Stimulated activated naive CD4-positive, alpha-beta T cell treated with Interleukin-2 at 50 U/mL for 16 hours (primary cell): ENCODE results near the gene RFTN1.

ENCODE experiments used
- DNase-seq: peaks from one replicate; lab custom pipeline; 2025; lab: John Stamatoyannopoulos, UW

Gene RFTN1

GRCh38 chr3:16466822-16467221 is 46.7 kb downstream of the RFTN1 start:
- DNase-seq: no peak

- no peak for DNase-seq
Measured at GRCh38 chr3:16464511-16465148, 48.9 kb downstream of the RFTN1 start.

- no peak for DNase-seq
Measured at GRCh38 chr3:16463914-16464313, 49.6 kb downstream of the RFTN1 start.

- DNase-seq: no peak
Measured at GRCh38 chr3:16463119-16463518, 50.4 kb downstream of the RFTN1 start.

GRCh38 chr3:16462679-16463078 is 50.8 kb downstream of the RFTN1 start:
- no peak for DNase-seq

GRCh38 chr3:16461463-16462245 is 51.8 kb downstream of the RFTN1 start:
- no peak for DNase-seq

- DNase-seq: no peak
Measured at GRCh38 chr3:16460886-16461285, 52.6 kb downstream of the RFTN1 start.

GRCh38 chr3:16460273-16460672 is 53.2 kb downstream of the RFTN1 start:
- DNase-seq: no peak

GRCh38 chr3:16456784-16457415 is 56.6 kb downstream of the RFTN1 start:
- DNase-seq: no peak

- no peak for DNase-seq
Measured at GRCh38 chr3:16455966-16456365, 57.5 kb downstream of the RFTN1 start.

GRCh38 chr3:16455001-16455400 is 58.5 kb downstream of the RFTN1 start:
- DNase-seq: no peak

- DNase-seq: no peak
Measured at GRCh38 chr3:16452261-16452660, 61.2 kb downstream of the RFTN1 start.

GRCh38 chr3:16449369-16449768 is 64.1 kb downstream of the RFTN1 start:
- no peak for DNase-seq

GRCh38 chr3:16448639-16449070 is 64.8 kb downstream of the RFTN1 start:
- DNase-seq: peak; percentile 3

GRCh38 chr3:16447135-16447534 is 66.4 kb downstream of the RFTN1 start:
- DNase-seq: no peak

GRCh38 chr3:16444344-16444743 is 69.2 kb downstream of the RFTN1 start:
- no peak for DNase-seq

- DNase-seq: no peak
Measured at GRCh38 chr3:16442730-16443129, 70.8 kb downstream of the RFTN1 start.

GRCh38 chr3:16441371-16441875 is 72.1 kb downstream of the RFTN1 start:
- DNase-seq: no peak

GRCh38 chr3:16439848-16440708 is 73.4 kb downstream of the RFTN1 start:
- no peak for DNase-seq

GRCh38 chr3:16439163-16439847 is 74.2 kb downstream of the RFTN1 start:
- no peak for DNase-seq

- no peak for DNase-seq
Measured at GRCh38 chr3:16437640-16438039, 75.9 kb downstream of the RFTN1 start.
